ENCODE measurements around the gene SUSD5.

- no peak for TF ChIP-seq CTCF (IDR thresholded peaks at IDR 0.05)
- TF ChIP-seq POLR2A (IDR thresholded peaks at IDR 0.05) = no peak
These were observed 64.8 kb downstream of the SUSD5 start for GRCh38 chr3:33153782-33154181.

Data from breast epithelium (tissue), 3 donors.